ENCODE measurements around the gene ZNF672.
A peak's percentile ranks its signal among the peaks of the same experiment; 100 is the strongest.
"Not testable (repeated sequence)": the region's sequence is repeated elsewhere in the genome, so short reads cannot be mapped to it uniquely, and the experiment has no call there.

Gene ZNF672

DNA sequence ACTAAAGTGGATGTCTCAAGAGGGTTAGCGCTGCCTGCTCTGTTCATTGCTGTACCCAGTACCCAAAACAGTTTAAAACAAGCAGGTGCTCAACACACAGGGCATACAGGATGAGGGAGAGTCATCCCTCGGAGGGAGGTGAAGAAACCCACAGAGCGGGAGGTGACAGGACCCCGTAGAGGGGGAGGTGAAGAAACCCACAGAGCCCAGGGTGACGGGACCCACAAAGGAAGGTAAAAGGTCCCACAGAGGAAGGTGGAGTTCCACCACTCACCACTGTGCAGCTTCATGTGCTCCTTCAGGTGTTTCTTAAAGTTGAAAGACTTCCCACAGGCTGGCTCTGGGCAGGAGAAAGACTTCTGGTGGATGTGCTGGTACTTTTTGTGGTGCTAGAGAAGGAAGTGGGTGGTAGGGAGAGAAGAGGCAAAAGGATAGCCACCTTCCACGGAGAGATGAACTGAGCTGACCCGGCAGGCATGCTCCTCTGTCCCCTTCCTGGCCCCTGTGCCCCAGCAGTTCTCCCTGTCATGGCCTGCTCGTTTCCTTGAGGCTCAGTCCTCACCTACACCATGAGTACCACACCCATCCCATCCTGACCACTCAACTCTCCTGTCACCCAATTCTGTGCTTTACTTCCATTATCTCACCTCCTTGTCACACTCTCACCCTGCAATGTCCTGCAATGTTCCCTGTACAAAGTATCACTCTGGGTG is 15.8 kb downstream of the ZNF672 start:
- DNase-seq (ENCODE audit: low spot score): no peak

DNA sequence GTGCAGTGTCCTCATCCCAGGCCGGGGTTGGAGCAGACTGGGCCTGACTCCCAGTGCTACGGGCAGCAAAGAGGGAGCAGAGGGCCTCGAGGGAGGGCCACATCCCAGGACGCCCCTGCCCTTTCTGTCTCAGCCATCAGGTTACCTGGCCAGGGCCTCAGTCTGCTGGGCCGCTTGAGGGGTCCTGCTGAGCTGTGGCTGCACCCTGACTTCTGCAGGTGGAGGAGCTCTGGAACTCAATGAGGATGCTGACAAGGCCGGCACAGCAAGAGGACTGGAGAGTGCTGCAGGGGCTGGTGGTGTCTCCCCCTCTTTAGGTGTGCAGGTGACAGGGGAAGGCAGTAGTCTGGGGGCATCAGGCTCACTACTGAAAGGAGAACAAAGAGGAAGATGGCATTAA is 17.6 kb downstream of the ZNF672 start:
- DNase-seq (ENCODE audit: low spot score): no peak

GRCh38 chr1:248856176-248856575 is 18.2 kb downstream of the ZNF672 start:
- no peak for DNase-seq (ENCODE audit: low spot score)

DNA sequence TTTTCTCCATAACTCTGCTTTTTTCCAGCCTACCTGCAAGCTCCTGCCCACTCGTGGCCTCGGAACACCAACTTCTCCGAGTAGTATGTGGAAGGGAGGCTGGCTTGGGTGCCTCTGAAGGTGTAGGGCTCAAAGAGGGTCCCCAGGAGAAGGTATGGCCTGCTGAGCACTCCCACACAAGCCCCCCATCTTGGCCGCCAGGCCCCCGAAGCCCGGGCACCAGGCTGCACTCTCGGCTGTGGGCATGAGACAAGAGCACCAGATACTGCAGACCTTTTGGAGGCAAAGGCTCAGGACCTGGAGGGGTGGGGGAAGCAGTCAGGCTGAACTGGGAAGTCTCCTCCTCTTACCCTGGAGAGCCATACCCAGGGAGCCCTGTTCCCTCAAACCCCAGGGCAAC is 19.2 kb downstream of the ZNF672 start:
- no peak for DNase-seq (ENCODE audit: low spot score)

DNA sequence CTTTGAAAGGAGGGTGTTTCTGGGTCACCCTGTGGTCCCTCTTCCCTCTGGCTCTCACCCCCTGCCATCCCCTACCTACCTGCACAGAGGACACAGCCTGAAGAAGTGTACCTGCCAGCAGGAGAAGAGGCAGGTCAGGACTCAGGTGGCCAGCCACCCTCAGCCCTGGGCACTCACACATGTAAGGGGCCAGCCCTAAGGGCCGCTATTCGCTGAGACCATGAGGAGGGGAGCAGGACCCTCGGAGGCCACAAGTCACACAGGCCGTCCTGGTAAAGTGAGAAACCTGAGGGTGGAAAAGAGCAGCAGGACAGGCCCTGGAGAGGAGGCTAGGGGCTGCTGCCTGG is 19.7 kb downstream of the ZNF672 start:
- DNase-seq (ENCODE audit: low spot score): no peak

GRCh38 chr1:248858096-248858890 is 20.3 kb downstream of the ZNF672 start:
- DNase-seq (ENCODE audit: low spot score): peak; percentile 78

DNA sequence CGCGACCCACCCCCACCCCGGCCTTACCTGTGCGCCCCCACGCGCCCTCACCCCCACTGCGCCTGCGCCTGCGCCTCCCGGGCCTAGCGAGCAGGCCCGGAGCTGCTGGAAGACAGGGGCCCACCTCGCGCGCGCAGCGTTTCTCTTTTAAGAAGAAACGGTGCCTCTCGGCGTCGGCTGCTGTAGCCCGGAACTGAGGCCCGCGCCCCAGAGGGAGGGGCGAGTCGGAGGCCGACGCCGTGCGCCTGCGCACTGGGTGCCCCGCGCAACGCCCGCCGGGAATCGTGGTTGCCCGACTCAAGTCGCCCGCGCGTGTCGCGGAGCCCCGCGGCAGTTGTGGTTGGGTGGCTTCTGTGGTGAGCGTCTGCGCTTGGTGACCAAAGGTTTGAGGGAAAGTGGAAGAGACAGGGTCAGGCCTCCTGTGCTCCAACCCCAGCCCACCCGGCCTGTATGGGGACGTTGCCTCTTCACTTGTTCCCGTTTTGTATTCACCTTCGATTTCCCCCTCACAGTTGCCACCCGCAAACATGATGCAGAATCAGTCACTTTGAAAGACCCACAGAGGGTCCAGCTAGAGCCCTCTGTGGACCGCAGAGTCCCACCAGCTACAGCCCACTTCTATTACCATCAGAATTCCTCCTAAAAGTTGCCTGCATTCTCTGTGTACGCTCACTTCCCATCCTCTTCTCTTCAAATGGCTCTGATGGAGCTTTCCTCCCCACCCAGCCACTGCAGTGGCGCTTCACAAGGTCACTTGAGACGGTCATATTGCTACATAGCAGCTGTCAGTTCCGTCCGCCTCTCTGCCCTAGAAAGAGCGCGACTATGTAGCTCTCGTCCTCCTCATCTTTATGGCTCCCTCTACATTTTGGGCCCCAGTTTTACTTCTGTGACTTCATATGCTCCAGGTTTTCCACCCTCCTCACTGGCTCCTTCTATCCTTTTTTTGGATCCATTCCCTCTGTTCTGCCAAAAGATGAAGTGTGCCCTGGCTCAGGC is 21.2 kb downstream of the ZNF672 start, which contains the start of gene ZNF692:
Gene ZNF692 (minus strand): TSS at position 195 of the 999 bp plus-strand sequence. CDS start 776 bp downstream, outside the sequence.
- peak; percentile 98 for DNase-seq (ENCODE audit: low spot score)

GRCh38 chr1:248860007-248860406 is 22.0 kb downstream of the ZNF672 start:
- no peak for DNase-seq (ENCODE audit: low spot score)

GRCh38 chr1:248861616-248862015 is 23.6 kb downstream of the ZNF672 start:
- DNase-seq (ENCODE audit: low spot score): peak; percentile 83

DNA sequence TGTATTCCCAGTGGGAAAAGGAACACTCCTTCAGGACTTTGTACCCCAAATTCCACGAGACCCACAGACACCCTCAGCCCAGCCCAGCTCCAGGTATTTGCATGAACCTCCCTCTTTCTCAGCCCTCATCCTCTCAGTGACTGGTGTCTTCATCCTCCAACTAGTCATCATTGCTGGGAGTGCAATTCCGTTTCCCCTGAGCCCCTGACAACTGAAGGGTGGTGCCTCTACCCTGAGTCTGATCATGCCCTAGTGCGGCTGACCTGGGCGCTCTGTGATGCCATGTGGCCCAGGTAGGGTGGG is 24.6 kb downstream of the ZNF672 start:
- no peak for DNase-seq (ENCODE audit: low spot score)

DNA sequence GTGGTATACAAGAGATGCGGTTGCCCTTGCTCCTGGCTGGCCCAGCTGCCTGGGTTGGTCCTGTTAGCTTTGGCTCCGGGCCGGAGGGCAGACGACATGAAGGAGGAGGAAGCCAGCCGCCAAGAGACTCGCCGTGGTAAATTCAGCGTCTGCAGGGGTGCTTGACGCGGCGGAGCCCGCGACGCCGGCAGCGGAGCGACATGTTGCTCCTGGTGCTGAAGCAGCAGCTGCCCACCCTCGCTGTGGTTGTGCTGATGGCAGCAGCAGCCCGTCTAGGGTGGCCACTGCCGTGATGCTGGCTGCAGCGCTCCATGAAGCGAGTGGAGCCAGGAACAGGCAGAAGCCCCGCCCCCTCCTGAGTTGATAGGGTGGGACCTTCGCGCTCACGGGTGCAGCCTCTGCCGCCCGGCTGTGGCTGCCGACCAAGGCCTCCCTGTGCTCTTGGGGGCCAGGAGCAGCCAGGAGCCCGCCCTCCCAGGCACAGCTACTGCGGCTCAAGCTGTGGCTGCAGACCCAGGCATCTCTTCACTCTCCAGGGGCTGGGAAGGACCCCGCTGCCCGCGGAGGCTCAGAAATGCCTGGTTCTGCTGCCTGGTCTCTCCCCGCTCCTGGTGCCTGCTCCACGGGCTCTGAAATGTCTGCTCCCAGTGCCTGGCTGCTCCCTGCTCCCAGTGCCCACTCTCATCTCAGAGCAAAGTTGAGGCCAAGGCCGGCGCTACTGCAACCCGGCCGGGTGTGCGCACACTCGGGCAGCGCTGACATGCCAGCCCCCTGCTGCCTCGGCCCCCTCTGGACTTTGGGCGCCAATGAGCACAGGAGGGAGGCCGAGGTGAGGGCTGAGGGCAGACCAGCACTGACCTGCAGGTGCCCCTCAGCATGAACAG is 25.2 kb downstream of the ZNF672 start:
- DNase-seq (ENCODE audit: low spot score): peak; percentile 71

GRCh38 chr1:248871837-248872401 is 33.9 kb downstream of the ZNF672 start:
- no peak for DNase-seq (ENCODE audit: low spot score)

DNA sequence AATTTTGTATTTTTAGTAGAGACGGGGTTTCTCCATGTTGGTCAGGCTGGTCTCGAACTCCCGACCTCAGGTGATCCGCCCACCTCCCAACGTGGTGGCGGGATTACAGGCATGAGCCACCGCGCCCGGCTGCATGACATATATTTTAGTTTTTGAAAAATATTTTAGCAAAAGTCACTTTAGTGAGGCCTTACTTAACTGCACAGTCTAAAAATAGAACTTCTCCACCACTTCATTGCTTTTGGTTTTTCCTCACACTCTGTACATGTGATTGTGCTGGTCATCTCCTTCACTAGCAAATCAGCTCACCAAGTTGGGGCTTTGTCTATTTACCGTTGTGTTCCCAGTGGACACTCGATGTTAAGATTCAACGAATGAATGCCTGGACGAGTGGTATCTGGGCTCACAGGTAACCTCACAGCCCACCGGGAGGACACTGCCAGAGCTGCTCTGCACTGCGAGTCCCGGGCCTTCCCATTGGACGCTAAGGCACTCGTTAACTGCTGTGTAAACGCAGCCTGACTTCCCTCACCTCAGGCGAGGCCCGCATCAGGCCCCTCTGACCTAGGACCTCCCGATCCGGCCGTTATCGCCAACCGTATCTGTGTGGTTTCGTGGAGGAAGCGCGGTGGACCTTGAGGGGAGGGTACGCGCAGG is 34.9 kb downstream of the ZNF672 start:
- DNase-seq (ENCODE audit: low spot score): peak; percentile 82

DNA sequence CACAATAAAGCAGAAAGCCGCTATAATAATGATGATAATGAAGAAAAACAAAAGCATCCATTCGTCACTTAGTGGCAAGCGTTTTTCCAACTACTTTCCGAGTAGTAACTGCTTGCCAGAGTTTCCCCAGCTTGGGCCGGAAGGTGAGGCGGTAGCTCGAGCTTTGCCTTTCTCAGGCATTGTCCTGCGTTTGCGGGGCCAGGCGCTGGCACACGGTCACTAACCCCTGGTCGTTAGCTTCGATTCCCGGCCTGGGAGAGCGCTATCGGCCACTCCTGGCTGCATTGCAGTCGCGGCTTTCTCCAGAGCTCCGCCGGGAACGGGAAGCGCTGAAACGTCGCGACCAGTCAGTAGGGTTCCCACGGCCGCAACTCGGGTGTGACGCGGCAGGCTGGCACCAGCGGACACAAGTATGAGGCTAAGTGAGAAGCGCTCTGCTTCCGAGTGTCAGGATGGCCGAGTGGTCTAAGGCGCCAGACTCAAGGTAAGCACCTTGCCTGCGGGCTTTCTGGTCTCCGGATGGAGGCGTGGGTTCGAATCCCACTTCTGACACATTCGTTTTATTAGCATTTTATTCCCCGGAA is 35.5 kb downstream of the ZNF672 start:
- peak; percentile 96 for DNase-seq (ENCODE audit: low spot score)

GRCh38 chr1:248873993-248874533 is 36.0 kb downstream of the ZNF672 start:
- DNase-seq (ENCODE audit: low spot score): peak; percentile 92

GRCh38 chr1:248881261-248881660 is 43.2 kb downstream of the ZNF672 start:
- no peak for DNase-seq (ENCODE audit: low spot score)

GRCh38 chr1:248882427-248882826 is 44.4 kb downstream of the ZNF672 start:
- DNase-seq (ENCODE audit: low spot score): not testable (repeated sequence)

- no peak for DNase-seq (ENCODE audit: low spot score)
Measured at GRCh38 chr1:248884632-248885295, 46.7 kb downstream of the ZNF672 start.

DNA sequence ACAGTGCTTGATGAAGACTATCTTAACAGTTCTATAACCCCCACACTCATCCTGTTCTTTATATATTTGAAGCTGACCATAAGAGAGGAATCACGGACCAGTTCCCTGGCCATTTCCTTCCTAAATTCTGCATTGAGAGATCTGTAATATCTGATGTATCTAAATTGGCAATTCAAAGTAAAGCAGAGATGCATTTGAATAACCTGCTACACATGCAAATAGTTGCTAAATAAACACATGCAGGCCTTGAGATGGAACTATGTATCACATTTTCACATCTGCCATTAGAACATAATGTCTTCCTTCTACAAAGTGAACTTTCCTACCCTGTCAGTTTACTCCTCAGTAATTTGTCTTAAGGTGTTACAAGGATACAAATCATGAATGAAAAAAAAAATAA is 47.6 kb downstream of the ZNF672 start:
- DNase-seq (ENCODE audit: low spot score): no peak
